Lower leg skin (tissue), 4 donors: ENCODE measurements around the gene ANO8. TPM values are rescaled to one million over a fixed set of nuclear protein-coding genes. Genes with fewer than 3 reads are reported as not detected.

ENCODE experiments used
- DNase-seq, 2 donors: peaks; one replicate each; pipeline ENCODE4 v3.0.0-alpha.2; 2019; ENCODE audit warnings: low spot score in 2 of 2
- H3K4me3 ChIP-seq: fragments of 200-600 bp; sonication (generic); 2 replicates; pipeline ENCODE4 v1.5.1; 2017; ENCODE audit warnings: mild to moderate bottlenecking, low read depth; ENCODE audit not compliant: poor library complexity, severe bottlenecking
- POLR2A ChIP-seq, 2 donors: fragments of 450-650 bp; IDR thresholded peaks; one replicate each; pipeline ENCODE4 v1.6.1; 2016 to 2017; ENCODE audit warnings: antibody characterized with exemption in 2 of 2, mild to moderate bottlenecking in 1 of 2, moderate library complexity in 1 of 2
- WGBS, 2 donors: methylation state at CpG; one replicate each; pipeline ENCODE4 v1.1.5; 2018; 5-methylcytosine and 5-hydroxymethylcytosine counted together
- intact Hi-C: fragments of 100-400 bp; cut with DNase I; formaldehyde crosslinking; loops from one replicate; pipeline ENCODE4 v1.15.0; 2023; ENCODE audit warnings: low total_unique reads
- total RNA-seq, 4 donors: library from RNA; depleted of rRNA; stranded (reverse); fragments of >200 nt; gene quantifications; one replicate each; pipeline ENCODE4 v1.1.0, GENCODE V29; 2016
- TF ChIP-seq, protein P1 (sequence below), 3 donors: fragments of 450-650 bp; IDR thresholded peaks; one replicate each; pipeline ENCODE4 v1.5.1; 2016; ENCODE audit warnings: antibody characterized with exemption in 3 of 3, mild to moderate bottlenecking in 3 of 3, moderate library complexity in 2 of 3

The ANO8 gene
- total RNA-seq, 4 donors from 2014 or later: 31.1 to 56.8 (median 46.9) TPM

DNA sequence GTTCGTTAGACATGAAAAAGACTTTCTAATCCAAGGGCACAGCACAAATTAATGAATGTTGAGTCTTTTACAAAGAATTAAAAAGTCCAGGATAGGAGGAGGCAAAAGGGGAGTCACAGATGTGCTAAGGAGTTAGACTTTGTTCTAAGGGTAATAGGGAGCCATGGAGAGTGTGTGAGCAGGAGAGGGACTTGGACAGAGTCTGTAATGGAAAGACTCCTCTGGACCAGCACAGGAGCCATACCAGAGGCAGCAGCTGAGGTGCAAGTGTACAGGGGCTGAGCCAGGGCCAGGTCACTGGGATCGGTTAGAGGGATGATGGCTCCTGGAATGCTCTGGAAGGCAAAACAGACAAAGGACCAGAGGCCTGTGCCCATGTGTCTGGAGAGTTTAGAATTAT is 13.2 kb upstream of the ANO8 start:
- no peak overlapping the region for H3K4me3 ChIP-seq
- TF ChIP-seq POLR2A (IDR thresholded peaks at IDR 0.05): no peak
- TF ChIP-seq, protein P1, sequence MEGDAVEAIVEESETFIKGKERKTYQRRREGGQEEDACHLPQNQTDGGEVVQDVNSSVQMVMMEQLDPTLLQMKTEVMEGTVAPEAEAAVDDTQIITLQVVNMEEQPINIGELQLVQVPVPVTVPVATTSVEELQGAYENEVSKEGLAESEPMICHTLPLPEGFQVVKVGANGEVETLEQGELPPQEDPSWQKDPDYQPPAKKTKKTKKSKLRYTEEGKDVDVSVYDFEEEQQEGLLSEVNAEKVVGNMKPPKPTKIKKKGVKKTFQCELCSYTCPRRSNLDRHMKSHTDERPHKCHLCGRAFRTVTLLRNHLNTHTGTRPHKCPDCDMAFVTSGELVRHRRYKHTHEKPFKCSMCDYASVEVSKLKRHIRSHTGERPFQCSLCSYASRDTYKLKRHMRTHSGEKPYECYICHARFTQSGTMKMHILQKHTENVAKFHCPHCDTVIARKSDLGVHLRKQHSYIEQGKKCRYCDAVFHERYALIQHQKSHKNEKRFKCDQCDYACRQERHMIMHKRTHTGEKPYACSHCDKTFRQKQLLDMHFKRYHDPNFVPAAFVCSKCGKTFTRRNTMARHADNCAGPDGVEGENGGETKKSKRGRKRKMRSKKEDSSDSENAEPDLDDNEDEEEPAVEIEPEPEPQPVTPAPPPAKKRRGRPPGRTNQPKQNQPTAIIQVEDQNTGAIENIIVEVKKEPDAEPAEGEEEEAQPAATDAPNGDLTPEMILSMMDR (IDR thresholded peaks at IDR 0.05): no peak
- intact Hi-C loops: no loop called here
- WGBS, 2 donors: 67% methylated on average over 2 of the region's 2 CpGs
- DNase-seq: no peak

DNA sequence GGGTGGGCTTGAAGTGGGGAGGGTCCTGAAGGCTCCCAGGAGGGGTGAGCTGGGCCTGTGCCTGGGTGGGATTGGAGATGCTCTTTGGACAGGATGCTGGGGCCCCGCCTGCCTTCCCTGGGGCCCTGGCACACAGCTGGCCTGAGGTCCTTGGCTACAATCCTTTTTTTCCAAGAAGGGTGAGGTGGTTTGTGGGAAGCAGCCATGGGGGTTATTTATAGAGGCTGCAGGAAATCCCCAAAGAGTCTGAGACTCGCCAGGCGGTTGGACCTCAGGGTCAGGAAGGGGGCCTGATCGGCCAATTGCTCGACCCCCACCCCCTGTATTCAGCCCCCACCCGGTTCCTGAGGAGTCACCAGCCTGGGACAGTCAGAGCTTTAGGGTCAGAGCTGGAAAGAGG is 12.7 kb upstream of the ANO8 start:
- TF ChIP-seq, protein P1 (IDR thresholded peaks at IDR 0.05): no peak
- TF ChIP-seq POLR2A (IDR thresholded peaks at IDR 0.05): no peak
- intact Hi-C loops: no loop called here
- H3K4me3 ChIP-seq: no peak overlapping the region
- WGBS, 2 donors: 7 to 15% methylated on average over 6 of the region's 6 CpGs
- no peak for DNase-seq

- peak; percentile 68 to 96 for DNase-seq
- intact Hi-C loops: no loop called here
- no peak overlapping the region for H3K4me3 ChIP-seq
- TF ChIP-seq, protein P1 (IDR thresholded peaks at IDR 0.05): peak in 1 of 3 donors; percentile 86
- no peak for TF ChIP-seq POLR2A (IDR thresholded peaks at IDR 0.05)
- WGBS, 2 donors: 13 to 18% methylated on average over 24 of the region's 24 CpGs
These were observed 11.5 kb upstream of the ANO8 start for GRCh38 chr19:17346109-17346671.

GRCh38 chr19:17341845-17342244 is 7.2 kb upstream of the ANO8 start:
- 81 to 86% methylated on average over 7 of the region's 7 CpGs for WGBS, 2 donors
- intact Hi-C loops: no loop called here
- no peak overlapping the region for H3K4me3 ChIP-seq
- TF ChIP-seq, protein P1 (IDR thresholded peaks at IDR 0.05): no peak
- TF ChIP-seq POLR2A (IDR thresholded peaks at IDR 0.05): no peak
- DNase-seq: no peak

DNA sequence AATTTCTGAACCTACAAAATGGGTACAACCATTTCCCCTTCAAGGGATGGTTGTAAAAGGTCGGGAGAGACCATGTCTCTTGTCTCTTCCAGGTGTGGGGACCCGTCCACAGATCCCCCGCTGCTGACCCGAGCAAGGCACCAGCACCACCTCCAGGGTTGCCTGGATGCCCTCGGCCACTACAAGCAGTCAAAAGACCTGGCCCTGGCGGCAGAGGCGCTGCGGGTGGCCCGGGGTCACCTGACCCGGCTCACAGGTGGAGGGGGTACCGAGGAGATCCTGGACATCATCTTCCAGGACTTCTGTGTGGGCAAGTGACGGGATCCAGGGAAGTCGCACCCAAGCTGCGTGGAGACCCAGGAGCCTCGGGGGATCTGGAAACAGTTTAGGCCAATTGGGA is 6.7 kb upstream of the ANO8 start:
- no peak for TF ChIP-seq POLR2A (IDR thresholded peaks at IDR 0.05)
- TF ChIP-seq, protein P1 (IDR thresholded peaks at IDR 0.05): no peak
- DNase-seq: no peak
- no peak overlapping the region for H3K4me3 ChIP-seq
- intact Hi-C loops: no loop called here
- 86 to 92% methylated on average over 9 to 14 of the region's 15 CpGs for WGBS, 2 donors

GRCh38 chr19:17340871-17341357 is 6.3 kb upstream of the ANO8 start:
- no peak for DNase-seq
- no peak overlapping the region for H3K4me3 ChIP-seq
- 68 to 81% methylated on average over 17 of the region's 17 CpGs for WGBS, 2 donors
- TF ChIP-seq POLR2A (IDR thresholded peaks at IDR 0.05): no peak
- TF ChIP-seq, protein P1 (IDR thresholded peaks at IDR 0.05): no peak
- intact Hi-C loops: no loop called here
